Hematopoietic multipotent progenitor cell (in vitro differentiated cells): Measurements from ENCODE around the gene ISYNA1. TPM values are rescaled to one million over a fixed set of nuclear protein-coding genes. Genes with fewer than 3 reads are reported as not detected.
"Not testable (repeated sequence)": the region's sequence is repeated elsewhere in the genome, so short reads cannot be mapped to it uniquely, and the experiment has no call there.

Experiments
- DNase-seq, 3 donors: peaks; one replicate each; pipeline ENCODE4 v3.0.0-alpha.2; 2011 to 2015; ENCODE audit warnings: low read depth in 2 of 3, low spot score in 2 of 3
- total RNA-seq: library from RNA; depleted of rRNA; stranded (reverse); fragments of >200 nt; gene quantifications from one replicate; pipeline ENCODE4 v1.2.3, GENCODE V29; 2012

ISYNA1 gene
- total RNA-seq, 1 donor, result 109 TPM

DNA sequence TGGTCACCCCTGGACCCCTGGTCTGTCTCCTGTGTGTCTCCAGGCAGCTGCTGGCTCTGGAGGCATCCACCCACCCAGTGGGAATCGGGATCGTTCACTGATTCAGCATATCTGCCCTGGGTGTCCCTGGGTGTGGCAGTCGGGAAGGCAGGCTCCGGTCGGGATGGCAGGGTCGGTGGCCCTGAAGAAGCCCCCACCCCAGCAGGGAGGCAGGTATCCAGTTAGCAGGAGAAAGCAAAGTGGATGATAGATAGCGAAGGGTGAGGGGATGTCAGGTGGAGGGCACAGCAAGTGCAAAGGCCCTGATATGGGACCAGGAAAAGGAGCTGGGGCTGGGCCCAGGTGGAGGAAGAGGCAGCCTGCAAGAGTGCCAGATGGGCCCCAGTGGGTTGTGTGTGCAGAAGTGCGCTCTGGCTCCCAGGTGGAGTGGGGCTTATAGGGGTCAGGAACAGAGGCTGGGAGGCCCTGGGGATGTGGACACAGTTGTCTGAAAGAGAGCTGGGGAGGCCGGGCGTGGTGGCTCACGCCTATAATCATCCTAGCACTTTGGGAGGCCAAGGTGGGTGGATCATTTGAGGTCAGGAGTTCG is 16.5 kb downstream of the ISYNA1 start:
- no peak for DNase-seq

DNA sequence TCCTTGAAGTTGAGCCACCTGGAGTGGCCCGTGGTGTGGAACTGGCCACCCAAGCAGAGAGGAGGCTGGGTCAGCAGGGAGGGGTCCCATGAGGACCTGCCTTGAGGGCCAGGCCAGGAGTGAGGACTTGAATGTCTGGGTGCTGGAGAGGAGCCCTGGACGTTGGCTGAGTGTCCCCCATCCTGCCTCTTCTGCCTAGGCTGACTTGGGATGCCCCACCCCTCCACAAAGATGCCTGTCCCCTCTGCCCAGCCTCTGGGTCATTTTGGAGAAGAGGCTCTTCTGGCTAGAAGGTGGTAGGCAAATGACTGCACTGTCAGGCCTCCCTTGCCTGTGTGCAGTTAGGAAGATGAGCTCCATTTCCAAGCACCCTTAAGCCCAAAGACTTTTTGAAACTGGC is 17.0 kb downstream of the ISYNA1 start:
- DNase-seq, result no peak

DNA sequence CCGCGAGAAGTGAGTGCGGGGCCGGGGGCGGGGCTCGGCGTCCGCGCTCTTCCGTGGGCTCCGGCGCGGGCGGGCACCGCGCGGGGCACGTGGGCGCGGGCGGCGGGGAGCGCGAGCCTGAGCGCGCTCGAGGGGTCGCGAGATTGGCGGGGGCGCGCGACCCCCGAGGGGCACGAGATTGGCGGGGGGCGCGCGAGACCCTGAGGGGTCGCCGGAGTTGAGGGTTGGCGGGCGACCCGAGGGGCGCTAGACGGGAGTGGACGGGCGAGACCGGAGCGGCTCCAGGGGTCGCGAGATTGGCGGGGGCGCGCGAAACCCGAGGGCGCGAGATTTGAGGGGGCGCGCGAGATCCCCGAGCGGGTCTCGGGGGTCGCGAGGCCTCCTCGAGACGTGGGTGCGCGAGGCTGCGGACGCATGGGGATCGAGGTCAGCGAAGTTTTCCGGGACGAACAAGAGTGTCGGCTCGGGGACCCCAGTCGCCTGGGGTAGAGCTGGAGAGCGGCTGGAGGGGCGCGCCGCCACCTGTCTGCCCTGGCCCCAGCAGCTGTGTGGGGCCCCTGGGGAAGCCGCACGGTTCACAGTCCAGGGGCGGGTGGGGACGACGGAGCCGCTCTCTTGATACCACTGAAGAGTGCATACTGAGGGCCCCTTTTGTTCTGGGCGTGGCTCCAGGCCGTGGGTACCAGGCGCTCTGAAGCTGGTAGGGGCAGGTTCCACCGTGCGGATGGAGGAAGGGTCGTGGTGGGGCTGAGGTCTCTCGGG is 18.1 kb downstream of the ISYNA1 start:
- peak in 1 of 3 donors; percentile 60 for DNase-seq

DNA sequence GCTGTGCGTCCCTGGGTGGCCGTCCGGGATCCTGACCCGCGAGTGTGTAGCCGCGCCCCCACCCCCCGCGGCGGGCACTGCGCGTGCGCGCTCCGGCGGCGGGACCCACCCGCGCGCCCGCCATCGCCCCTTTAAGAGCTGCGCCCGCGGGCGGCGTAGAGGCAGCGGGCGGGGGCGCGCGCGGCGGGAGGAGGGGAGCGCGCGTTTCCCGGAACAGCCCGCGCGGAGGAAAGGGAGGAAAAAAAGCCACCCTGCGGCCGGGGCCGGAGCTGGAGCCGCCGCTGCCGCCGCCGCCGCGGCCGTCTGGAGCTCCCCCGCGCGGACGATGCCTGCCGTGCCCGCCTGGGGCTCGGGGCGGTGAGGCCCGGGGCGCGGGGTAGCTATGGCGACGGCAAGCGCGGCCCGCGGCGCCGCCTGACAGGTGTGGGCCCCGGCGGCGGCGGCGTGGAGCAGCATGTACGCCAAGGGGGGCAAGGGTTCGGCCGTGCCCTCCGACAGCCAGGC is 18.7 kb downstream of the ISYNA1 start, which contains the start of gene SSBP4:
SSBP4 (plus strand) TSS at position 204 of the 504 bp plus-strand sequence; CDS start at position 455, 251 bp downstream.
- peak in 2 of 3 donors; percentile 79 to 84 for DNase-seq

DNA sequence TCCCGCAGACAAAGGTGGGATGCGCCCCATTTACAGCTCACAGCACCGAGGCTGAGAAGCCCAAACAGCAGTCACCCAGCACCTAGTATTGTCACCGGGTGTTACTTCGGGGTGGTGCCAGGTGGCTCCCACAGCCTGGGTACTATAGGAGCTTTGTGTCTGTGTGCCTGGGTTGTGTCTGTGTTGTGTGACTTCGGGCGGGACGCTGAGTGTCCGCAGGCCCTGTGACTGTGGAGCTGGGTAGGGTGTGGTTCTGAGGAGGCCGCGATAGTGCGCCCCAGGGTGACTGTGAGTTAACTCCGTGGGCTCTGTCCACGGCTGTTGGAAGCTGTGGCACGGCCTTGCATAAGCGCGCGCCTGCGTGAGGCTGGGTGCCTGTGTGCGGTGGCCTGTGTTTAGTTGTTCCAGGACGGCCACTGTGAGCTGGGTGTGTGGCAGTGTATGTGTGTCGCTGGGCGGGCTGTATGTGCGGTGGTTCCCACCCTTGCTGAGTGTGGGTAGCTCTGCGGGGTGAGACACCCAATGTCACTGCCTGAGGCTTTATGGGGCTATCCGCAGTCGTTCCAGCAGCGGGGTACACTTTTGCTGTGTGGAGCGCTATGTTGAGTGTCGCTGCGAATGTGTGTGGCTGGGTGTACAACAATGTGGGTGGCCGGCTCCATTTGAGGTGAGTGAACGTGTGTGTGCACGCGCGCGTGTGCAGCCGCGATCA is 19.3 kb downstream of the ISYNA1 start:
- DNase-seq, result no peak

DNA sequence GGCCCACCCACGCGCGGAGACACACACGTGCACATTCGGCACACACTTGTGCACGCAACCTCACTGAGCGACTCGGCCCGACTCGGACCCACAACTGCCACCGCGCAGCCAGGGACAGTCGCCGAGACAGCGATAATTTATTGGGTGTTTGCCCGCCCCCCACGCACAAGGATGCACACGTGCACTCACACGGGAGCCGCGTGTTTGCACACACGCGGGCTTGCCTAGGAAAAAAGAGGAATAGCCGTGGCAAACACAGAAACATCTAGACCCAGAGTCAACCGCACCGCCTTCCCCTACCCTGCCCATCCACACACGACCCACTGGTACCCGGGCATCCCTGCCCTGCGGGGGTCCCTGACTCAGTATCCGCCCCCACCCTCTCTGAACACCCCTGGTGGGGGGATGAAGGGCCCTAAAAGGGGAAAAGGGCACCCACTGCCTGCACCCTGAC is 19.9 kb downstream of the ISYNA1 start:
- no peak for DNase-seq

DNA sequence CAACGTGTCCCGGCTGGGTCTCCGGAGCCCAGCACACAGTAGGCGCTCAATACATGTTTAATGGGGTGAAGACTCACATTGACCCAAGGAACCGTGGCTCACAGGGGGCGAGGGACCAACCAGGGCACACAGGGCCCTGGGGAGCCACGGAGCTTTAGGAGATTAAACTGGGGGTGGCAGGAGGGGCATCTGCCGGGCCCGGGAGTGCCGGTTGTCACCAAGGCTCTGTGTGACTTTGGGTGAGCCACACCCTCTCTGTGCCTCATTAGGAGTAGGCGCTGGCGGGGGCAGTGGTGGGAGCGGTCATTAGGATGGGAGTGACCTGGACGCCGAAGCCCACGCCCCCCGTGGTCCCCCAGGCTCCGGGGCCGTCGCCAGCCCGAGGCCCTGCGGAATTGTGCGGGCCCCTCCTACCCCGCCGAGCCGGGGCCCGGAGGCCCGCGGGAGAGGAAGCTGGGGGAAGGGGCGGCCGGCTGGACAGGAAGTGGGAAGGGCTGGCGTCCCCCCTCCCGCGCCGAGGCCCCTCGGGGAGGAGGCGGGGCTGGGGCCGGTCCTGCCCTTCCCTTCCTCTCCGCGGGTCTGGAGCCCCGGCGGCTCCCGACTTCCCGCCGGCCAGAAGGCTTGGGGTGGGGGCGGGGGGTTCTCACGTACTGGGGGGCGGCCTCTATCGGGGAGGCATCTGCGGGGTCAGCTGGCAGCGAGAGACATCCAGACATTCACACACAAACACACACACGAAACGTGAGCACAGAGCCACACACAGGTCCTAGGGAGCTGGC is 20.5 kb downstream of the ISYNA1 start:
- DNase-seq, result peak in 2 of 3 donors; percentile 44 to 52

DNA sequence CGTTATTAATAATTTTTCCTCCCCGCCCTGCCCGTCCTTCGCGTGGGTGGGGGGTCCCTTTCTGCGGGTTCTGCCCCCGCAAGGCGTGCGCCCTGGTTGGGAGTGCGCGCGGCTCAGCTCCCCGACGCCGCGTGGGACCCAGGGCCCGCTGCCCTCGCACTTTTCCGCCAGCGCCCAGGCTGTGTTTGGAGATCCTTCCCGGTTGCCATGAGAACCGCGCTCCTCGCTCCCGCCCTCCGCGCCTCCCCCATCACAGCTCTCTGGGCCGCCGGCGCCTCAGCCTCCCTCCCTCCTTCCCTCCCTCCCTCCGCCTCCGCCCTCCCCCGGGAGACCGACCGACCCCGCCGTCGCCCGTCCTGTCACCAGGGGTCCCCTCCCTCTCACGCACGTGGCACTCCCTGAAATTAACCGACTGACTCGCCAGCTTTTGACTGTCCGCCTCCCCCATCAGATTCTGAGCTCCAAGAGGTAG is 21.1 kb downstream of the ISYNA1 start:
- peak in 2 of 3 donors; percentile 91 to 93 for DNase-seq

DNA sequence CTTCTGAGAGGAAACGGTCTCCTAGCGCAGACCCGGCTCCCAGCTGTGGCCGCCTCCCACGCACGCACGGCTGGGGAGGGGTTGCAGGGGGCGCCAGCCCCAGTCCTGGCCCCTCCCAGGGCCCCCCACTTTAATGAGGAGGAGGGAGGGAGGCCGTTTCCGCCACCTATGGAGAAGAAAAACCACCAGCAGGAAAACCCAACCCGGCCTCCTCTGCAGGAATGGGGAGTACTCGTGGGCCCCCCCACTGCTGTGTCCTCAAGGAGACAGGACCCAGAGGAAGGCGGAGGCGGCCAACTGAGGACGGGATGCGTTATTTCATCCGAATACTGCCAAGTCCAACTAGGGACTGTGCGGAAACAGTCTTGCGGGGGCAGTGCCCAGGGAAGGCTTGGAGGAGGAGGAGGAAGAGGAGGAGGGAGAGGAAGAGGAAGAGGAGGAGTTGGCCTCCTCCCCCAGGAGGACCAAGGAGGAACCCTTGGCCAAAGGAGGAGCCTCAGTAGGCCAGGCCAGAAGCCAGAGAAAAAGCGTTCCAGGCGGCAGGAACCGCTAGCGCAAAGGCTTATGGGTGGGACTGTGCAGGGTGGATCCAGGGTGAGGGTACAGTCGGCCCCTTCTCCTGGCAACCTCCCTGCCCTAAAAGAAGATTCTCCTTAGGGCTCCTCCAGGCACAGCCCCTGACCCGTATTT is 22.6 kb downstream of the ISYNA1 start:
- no peak for DNase-seq

DNA sequence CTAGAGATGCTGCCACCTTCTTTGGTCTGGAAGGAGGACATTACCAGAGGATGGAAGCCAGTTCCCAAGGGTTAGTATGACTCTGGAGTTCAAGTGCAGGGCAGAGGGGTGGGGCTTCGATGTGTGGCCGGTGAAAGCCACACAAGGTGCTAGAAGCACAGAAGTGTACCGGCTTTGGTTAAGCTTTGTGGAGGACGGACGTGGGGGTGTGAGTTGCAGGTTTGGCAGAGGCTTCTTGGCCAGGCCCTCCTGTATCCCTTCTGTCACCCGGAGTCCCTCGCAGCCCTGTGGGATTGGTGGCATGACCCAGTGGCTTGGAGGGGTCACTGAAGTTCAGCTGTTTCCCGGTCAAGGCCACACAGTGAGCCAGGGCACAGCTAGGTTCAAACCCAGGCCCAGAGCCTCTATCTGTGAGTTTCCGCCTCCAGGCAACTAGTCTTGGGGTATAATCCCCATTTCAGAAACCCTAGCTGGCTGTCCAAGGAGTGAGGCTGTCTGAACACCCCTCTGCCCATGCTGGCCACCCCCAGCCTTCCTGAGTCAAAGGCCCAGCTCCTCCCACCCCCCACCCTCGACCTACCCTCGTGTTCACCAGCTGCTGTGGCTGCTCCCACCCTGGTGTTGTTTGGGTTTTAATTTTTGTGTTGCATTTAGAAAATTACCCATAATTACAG is 23.3 kb downstream of the ISYNA1 start:
- peak in 1 of 3 donors; percentile 40 for DNase-seq

DNA sequence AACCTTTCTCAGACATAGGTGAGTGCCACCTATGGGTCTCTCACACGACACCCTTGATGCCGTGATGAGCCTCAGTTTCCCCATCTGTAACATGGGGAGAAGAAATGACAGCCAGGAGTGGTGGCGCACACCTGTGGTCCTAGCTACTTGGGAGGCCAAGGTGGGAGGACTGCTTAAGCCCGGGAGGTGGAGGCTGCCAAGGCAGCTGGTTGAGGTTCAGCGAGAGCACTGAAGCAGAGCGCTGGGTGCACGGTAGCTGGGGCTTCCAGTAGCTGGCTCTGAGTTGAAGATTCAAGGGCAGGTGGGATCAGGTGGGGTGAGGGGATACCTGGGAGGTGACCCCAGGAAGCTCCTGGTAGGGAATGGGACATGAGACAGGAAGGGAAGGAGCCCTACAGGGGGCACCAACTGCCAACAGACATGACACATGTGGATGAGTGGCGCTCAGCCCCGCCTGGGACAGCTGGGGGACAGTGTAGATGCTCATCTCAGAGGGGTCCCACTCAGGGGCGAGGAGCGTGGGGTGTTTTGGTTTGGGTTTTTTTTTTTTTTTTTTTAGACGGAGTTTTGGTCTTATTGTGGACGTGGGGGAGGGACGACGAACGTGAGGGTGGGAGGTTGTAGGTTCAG is 25.2 kb downstream of the ISYNA1 start:
- DNase-seq, result no peak

DNA sequence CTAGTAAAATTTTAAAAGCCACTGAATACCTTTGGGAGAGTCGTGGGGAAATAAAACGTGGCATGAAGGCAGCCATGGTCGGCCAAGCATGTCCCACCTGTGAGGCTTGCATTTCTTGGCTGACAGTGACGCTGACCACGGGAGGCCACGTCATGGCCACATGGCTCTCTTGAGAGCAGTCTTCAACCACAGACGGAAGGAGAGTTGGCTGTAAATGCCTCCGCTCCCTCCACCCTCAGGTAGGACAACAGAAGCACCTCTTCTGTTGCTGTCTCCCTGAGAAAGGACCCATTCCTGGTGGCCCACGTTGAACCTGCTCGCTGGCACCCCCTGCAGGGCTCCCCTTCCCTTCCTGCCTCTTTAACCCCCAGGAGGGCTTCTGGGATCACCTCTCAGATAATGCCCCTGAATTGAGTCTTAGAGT is 29.9 kb downstream of the ISYNA1 start:
- peak in 1 of 3 donors; percentile 46 for DNase-seq

DNA sequence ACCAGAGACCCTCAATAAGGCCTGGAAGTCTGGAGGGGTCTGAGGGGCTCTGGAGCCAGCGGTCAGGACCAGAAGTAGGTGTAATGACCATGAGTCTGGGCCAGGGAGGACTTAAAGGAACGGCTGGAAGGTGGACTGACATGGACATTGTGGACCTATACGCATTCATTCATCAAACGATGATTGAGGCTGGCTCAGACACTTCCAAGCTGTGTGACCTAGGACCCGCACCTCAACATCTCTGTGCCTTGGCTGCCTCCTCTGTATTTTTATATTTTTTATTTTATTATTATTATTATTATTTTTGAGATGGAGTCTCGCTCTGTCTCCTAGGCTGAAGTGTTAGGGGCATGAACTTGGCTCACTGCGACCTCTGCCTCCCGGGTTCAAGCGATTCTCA is 31.2 kb downstream of the ISYNA1 start:
- no peak for DNase-seq

DNA sequence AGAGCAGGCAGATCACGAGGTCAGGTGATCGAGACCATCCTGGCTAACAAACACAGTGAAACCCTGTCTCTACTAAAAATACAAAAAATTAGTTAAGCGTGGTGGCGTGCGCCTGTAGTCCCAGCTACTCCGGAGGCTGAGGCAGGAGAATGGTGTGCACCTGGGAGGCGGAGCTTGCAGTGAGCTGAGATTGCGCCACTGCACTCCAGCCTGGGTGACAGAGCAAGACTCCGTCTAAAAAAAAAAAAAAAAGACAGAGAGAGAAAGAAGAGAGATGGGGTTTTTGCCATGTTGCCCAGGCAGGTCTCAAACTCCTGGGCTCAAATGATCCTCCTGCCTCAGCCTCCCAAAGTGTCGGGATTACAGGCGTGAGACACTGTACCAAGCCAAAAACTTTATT is 32.2 kb downstream of the ISYNA1 start:
- DNase-seq, result not testable (repeated sequence)

DNA sequence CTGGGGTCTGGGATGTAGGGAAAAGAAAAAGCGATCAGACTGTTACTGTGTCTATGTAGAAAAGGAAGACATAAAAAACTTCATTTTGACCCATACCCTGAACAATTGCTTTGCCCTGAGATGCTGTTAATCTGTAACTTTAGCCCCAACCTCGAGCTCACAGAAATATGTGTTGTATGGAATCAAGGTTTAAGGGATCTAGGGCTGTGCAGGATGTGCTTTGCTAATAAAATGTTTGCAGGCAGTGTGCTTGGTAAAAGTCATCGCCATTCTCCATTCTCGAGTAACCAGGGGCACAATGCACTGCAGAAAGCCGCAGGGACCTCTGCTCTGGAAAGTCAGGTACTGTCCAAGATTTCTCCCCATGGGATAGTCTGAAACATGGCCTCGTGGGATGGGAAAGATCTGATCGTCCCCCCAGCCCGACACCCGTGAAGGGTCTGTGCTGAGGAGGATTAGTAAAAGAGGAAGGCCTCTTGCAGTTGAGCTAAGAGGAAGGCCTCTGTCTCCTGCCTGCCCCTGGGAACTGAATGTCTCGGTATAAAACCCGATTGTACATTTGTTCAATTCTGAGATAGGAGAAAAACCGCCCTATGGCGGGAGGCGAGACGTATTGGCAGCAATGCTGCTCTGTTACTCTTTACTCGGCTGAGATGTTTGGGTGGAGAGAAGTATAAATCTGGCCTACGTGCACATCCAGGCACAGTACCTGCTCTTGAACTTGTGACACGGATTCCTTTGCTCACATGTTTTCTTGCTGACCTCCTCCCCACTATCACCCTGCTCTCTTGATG is 35.3 kb downstream of the ISYNA1 start:
- DNase-seq, result not testable (repeated sequence)

DNA sequence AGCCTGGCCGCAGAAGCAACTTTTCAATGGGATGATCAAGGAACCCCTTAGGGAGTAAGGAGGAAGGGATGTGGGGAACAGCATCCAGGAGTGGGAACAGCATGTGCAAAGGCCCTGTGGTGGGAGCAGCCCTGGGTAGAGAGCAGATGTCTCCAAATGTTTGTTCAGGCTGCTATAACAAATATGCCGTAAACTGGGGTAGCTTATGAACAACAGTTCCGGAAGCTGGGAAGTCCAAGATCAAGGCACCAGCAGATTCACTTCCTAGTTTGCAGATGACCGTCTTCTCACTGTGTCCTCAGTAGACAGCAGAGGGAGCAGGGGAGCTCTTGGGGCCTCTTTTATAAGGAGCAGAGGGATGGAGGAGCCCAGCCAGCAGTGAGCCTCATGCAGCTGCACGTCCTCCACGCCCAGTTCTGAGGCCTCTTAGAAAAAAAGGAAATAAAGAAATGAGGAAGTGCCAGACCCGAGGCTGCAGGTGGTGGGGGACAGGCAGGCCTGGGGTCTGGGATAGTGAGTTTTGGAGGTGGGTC is 36.3 kb downstream of the ISYNA1 start:
- DNase-seq, result peak in 2 of 3 donors; percentile 85 to 96

DNA sequence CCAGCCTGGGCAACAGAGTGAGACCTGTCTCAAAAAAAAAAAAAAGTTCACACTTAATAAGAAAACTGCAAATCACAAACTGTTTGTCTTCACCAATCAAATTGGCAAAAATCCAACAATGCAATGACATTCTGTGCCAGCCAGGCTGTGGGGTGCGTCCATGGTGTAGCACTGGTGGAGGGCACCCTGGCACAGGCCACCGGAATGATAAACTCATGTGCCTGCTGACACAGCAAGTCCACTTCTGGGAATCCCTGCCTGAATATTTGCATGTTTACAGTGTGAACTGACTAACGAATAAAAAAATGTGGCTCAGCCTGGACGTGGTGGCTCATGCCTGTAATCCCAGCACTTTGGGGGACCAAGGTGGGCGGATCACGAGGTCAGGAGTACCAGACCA is 38.9 kb downstream of the ISYNA1 start:
- peak in 1 of 3 donors; percentile 46 for DNase-seq
